ENCODE results near the gene LAMA1. TPM values are rescaled to one million over a fixed set of nuclear protein-coding genes. Genes with fewer than 3 reads are reported as not detected.

Gene LAMA1
- total and polyA plus RNA-seq, 2 donors (not counting 3 experiments of a cell fraction or from before 2014, with no cell fraction given) = 0.04 TPM; not detected in 1

- Histone ChIP-seq H3K79me2 (ENCODE audit: control insufficient read depth, insufficient read depth, low read length) (no peaks in the 10 kb centered on the region), H3K27ac (ENCODE audit: insufficient read depth, low read depth, low read length) (no peak overlapping the region), H2AFZ (ENCODE audit: low read depth, low read length) (no peak overlapping the region), H3K9ac (replicated peaks; ENCODE audit: extremely low read depth, insufficient read depth, low read length) (no peak overlapping the region), H3K9me1 (replicated peaks; ENCODE audit: control insufficient read depth, extremely low read depth, insufficient read depth, low read length) (no peaks in the 10 kb centered on the region), H3K9me3 (replicated peaks; ENCODE audit: control insufficient read depth, insufficient read depth, low read length) (no peaks in the 10 kb centered on the region), H4K20me1 (replicated peaks; ENCODE audit: control insufficient read depth, extremely low read depth, insufficient read depth, low read length) (no peaks in the 10 kb centered on the region), H3K4me2 (ENCODE audit: insufficient read depth, low read length) (no peak overlapping the region), H3K4me3 (replicated peaks in 1 of 3; ENCODE audit: insufficient read depth in 1 of 3, low read depth in 1 of 3, low read length in 3 of 3) (no peak overlapping the region), H3K36me3 (ENCODE audit: control insufficient read depth in 2 of 2, extremely low read depth in 1 of 2, insufficient read depth in 2 of 2, low read length in 2 of 2) (no peaks in the 10 kb centered on the region), H3K27me3 (ENCODE audit: control insufficient read depth in 2 of 2, insufficient read depth in 2 of 2, low read length in 2 of 2) (no peaks in the 10 kb centered on the region), H3K4me1 (ENCODE audit: control insufficient read depth, extremely low read depth, insufficient read depth, low read length) (no peaks in the 10 kb centered on the region)
- ChIA-PET CTCF (no interaction called here), POLR2A (no interaction called here)
- intact Hi-C loops (cut with micrococcal nuclease) (no loop called here), dilution Hi-C loops (cut with MboI; ENCODE audit: extremely low pct_ligation_motif_present, low sequenced_read_pairs) (no loop called here)
- no TSS peak for BruUV-seq (replicated peaks)
- TF ChIP-seq MAX (IDR thresholded peaks at IDR 0.05; ENCODE audit: insufficient read depth, insufficient read length) = no peak
- TF ChIP-seq MYC (IDR thresholded peaks at IDR 0.05; ENCODE audit: low read depth, low read length) = no peak
- TF ChIP-seq GATA2 (IDR thresholded peaks at IDR 0.05; ENCODE audit: insufficient read depth, insufficient read length, low read depth, low read length) = no peak
- no peak for TF ChIP-seq JUN (IDR thresholded peaks at IDR 0.05; ENCODE audit: borderline replicate concordance, insufficient read depth, insufficient read length, low read depth)
- TF ChIP-seq EZH2 (IDR thresholded peaks at IDR 0.05; ENCODE audit: borderline replicate concordance, low read depth, low read length, severe bottlenecking) = no peak
- TF ChIP-seq POLR2AphosphoS5 (IDR thresholded peaks at IDR 0.05; ENCODE audit: insufficient read depth, low read depth, low read length) = no peak
- TF ChIP-seq POLR2A (IDR thresholded peaks at IDR 0.05; ENCODE audit: low read depth, low read length) = no peak
- TF ChIP-seq CTCF (IDR thresholded peaks at IDR 0.05; ENCODE audit: extremely low read depth in 1 of 2, insufficient read depth in 1 of 2, low read depth in 1 of 2, low read length in 2 of 2) = no peak
- no peak for TF ChIP-seq FOS (IDR thresholded peaks at IDR 0.05; ENCODE audit: borderline replicate concordance, insufficient read depth, low read length)
- no peak for DNase-seq (ENCODE audit: low read depth, low spot score)
- FAIRE-seq = no peak
Measured at GRCh38 chr18:7048081-7048480, 69.5 kb downstream of the LAMA1 start.

Measured in endothelial cell of umbilical vein (primary cell).